Subcutaneous adipose tissue (tissue), 4 donors: ENCODE measurements around the gene TRMT61A. TPM values are rescaled to one million over a fixed set of nuclear protein-coding genes. Genes with fewer than 3 reads are reported as not detected.

ENCODE experiments used
- CTCF ChIP-seq: fragments of 450-650 bp; IDR thresholded peaks from one replicate; pipeline ENCODE4 v1.5.1; 2016; ENCODE audit warnings: low read depth, mild to moderate bottlenecking, control low read depth, antibody characterized with exemption, moderate library complexity
- total RNA-seq, 4 donors: library from RNA; depleted of rRNA; stranded (reverse); fragments of >200 nt; gene quantifications; one replicate each; pipeline ENCODE4 v1.1.0, GENCODE V29; 2016

TRMT61A gene
- total RNA-seq, 4 donors from 2014 or later: 3.1 to 13.9 (median 9.9) TPM

GRCh38 chr14:103520269-103520656 is 8.7 kb upstream of the TRMT61A start:
- no peak for TF ChIP-seq CTCF

- no peak for TF ChIP-seq CTCF
Observed at GRCh38 chr14:103520657-103521437, 8.1 kb upstream of the TRMT61A start.

- no peak for TF ChIP-seq CTCF
Observed at GRCh38 chr14:103521438-103521950, 7.5 kb upstream of the TRMT61A start.

- TF ChIP-seq CTCF: no peak
Observed at GRCh38 chr14:103521951-103522563, 6.9 kb upstream of the TRMT61A start.

GRCh38 chr14:103522649-103523574 is 6.1 kb upstream of the TRMT61A start, which contains the start of gene CKB:
Gene CKB, minus strand, starts transcription at chr14:103522830. Its CDS starts 337 bp downstream, at chr14:103522493.
- TF ChIP-seq CTCF: no peak

- no peak for TF ChIP-seq CTCF
Observed at GRCh38 chr14:103523575-103523954, 5.4 kb upstream of the TRMT61A start.
